ENCODE data around the gene FMN1. TPM values are rescaled to one million over a fixed set of nuclear protein-coding genes. Genes with fewer than 3 reads are reported as not detected.
"Not testable (repeated sequence)": the region's sequence is repeated elsewhere in the genome, so short reads cannot be mapped to it uniquely, and the experiment has no call there.

Gene FMN1
- total RNA-seq, 1 experiment from 2014 or later, result 3.9 TPM

- Histone ChIP-seq H3K36me3 (ENCODE audit: control insufficient read depth, insufficient read depth, low read length) (no peaks in the 10 kb centered on the region), H3K4me3 (ENCODE audit: low read depth in 2 of 2, low read length in 2 of 2) (no peak overlapping the region), H3K27ac (ENCODE audit: low read length) (no peak overlapping the region), H3K27me3 (ENCODE audit: control insufficient read depth, insufficient read depth, low read length) (no peaks in the 10 kb centered on the region), H3K9me3 (ENCODE audit: control insufficient read depth, insufficient read depth, low read depth, low read length) (no peaks in the 10 kb centered on the region), H3K4me1 (ENCODE audit: control insufficient read depth, insufficient read depth, low read length) (no peaks in the 10 kb centered on the region)
- TF ChIP-seq CTCF (IDR thresholded peaks at IDR 0.05) (no peak), SIN3A (IDR thresholded peaks at IDR 0.05; ENCODE audit: borderline replicate concordance, insufficient read depth, low read depth, low read length) (no peak), POLR2AphosphoS5 (IDR thresholded peaks at IDR 0.05; ENCODE audit: low read depth, low read length) (no peak), TCF7L2 (IDR thresholded peaks at IDR 0.05; ENCODE audit: low read depth, low read length) (no peak), REST (IDR thresholded peaks at IDR 0.05; ENCODE audit: insufficient read depth in 1 of 2, low read depth in 2 of 2, low read length in 1 of 2) (no peak)
- ATAC-seq (no peak), DNase-seq (ENCODE audit: low read depth, low spot score) (no peak)
- in situ Hi-C loops (cut with HindIII; ENCODE audit: low pct_unique_long_range_greater_than_20kb, low sequenced_read_pairs), result no loop called here
- intact Hi-C loops (cut with micrococcal nuclease; ENCODE audit: unreplicated experiment), result no loop called here
- BruUV-seq (replicated peaks), result no TSS peak
- ChIA-PET CTCF (no interaction called here), POLR2A (no interaction called here)
Measured at GRCh38 chr15:33074212-33074611, 120.3 kb downstream of the FMN1 start.

- ChIA-PET POLR2A (no interaction called here), CTCF (no interaction called here)
- ATAC-seq (no peak), DNase-seq (ENCODE audit: low read depth, low spot score) (no peak)
- in situ Hi-C loops (cut with HindIII; ENCODE audit: low pct_unique_long_range_greater_than_20kb, low sequenced_read_pairs) (no loop called here), intact Hi-C loops (cut with micrococcal nuclease; ENCODE audit: unreplicated experiment) (no loop called here)
- BruUV-seq (replicated peaks), result no TSS peak
- H3K9me3 ChIP-seq (ENCODE audit: control insufficient read depth, insufficient read depth, low read depth, low read length), result no peaks in the 10 kb centered on the region
- peaks cover 9% of the 10 kb centered on the region; the same call in 1 of the 2 replicates for H3K4me1 ChIP-seq (ENCODE audit: control insufficient read depth, insufficient read depth, low read length)
- H3K4me3 ChIP-seq (ENCODE audit: low read depth in 2 of 2, low read length in 2 of 2), result no peak overlapping the region
- no peak overlapping the region for H3K27ac ChIP-seq (ENCODE audit: low read length)
- TF ChIP-seq TCF7L2 (IDR thresholded peaks at IDR 0.05; ENCODE audit: low read depth, low read length), result no peak
- no peak for TF ChIP-seq POLR2AphosphoS5 (IDR thresholded peaks at IDR 0.05; ENCODE audit: low read depth, low read length)
- TF ChIP-seq CTCF (IDR thresholded peaks at IDR 0.05), result no peak
- no peak for TF ChIP-seq SIN3A (IDR thresholded peaks at IDR 0.05; ENCODE audit: borderline replicate concordance, insufficient read depth, low read depth, low read length)
- TF ChIP-seq REST (IDR thresholded peaks at IDR 0.05; ENCODE audit: insufficient read depth in 1 of 2, low read depth in 2 of 2, low read length in 1 of 2), result no peak
- H3K36me3 ChIP-seq (ENCODE audit: control insufficient read depth, insufficient read depth, low read length), result no peaks in the 10 kb centered on the region
- no peaks in the 10 kb centered on the region for H3K27me3 ChIP-seq (ENCODE audit: control insufficient read depth, insufficient read depth, low read length)
Measured at GRCh38 chr15:33071451-33071850, 123.1 kb downstream of the FMN1 start.

GRCh38 chr15:33069903-33070302, 124.6 kb downstream of the FMN1 start:
- POLR2A ChIA-PET; DNase-seq (ENCODE audit: low read depth, low spot score); intact Hi-C loops (cut with micrococcal nuclease; ENCODE audit: unreplicated experiment); H3K4me1 ChIP-seq (ENCODE audit: control insufficient read depth, insufficient read depth, low read length); H3K36me3 ChIP-seq (ENCODE audit: control insufficient read depth, insufficient read depth, low read length); H3K27me3 ChIP-seq (ENCODE audit: control insufficient read depth, insufficient read depth, low read length); H3K27ac ChIP-seq (ENCODE audit: low read length); in situ Hi-C loops (cut with HindIII; ENCODE audit: low pct_unique_long_range_greater_than_20kb, low sequenced_read_pairs); ATAC-seq; BruUV-seq (replicated peaks); CTCF ChIA-PET; H3K4me3 ChIP-seq (ENCODE audit: low read depth in 2 of 2, low read length in 2 of 2); H3K9me3 ChIP-seq (ENCODE audit: control insufficient read depth, insufficient read depth, low read depth, low read length): not testable (repeated sequence)
